Endothelial cell of umbilical vein (primary cell): ENCODE measurements around the gene MIB1.

Experiments used
- CTCF ChIP-seq, 2 donors: IDR thresholded peaks; 1 replicate in 1 of 2; 2 replicates in 1 of 2; pipeline ENCODE4 v1.5.1; 2011; ENCODE audit warnings: low read length in 2 of 2, mild to moderate bottlenecking in 2 of 2, moderate library complexity in 2 of 2, control low read depth in 1 of 2, inconsistent platforms in 1 of 2, low read depth in 1 of 2; ENCODE audit not compliant: insufficient read depth in 1 of 2; ENCODE audit errors: extremely low read depth in 1 of 2
- EZH2 ChIP-seq: IDR thresholded peaks from 2 replicates; pipeline ENCODE4 v1.6.1; 2012; ENCODE audit warnings: borderline replicate concordance, low read depth, mild to moderate bottlenecking, moderate library complexity, low read length, inconsistent platforms; ENCODE audit not compliant: severe bottlenecking
- MYC ChIP-seq: IDR thresholded peaks from one replicate; pipeline ENCODE4 v1.6.1; 2011; ENCODE audit warnings: mild to moderate bottlenecking, low read depth, low read length
- POLR2A ChIP-seq: IDR thresholded peaks from 2 replicates; pipeline ENCODE4 v1.6.1; 2012; ENCODE audit warnings: low read depth, mild to moderate bottlenecking, control low read depth, low read length

DNA sequence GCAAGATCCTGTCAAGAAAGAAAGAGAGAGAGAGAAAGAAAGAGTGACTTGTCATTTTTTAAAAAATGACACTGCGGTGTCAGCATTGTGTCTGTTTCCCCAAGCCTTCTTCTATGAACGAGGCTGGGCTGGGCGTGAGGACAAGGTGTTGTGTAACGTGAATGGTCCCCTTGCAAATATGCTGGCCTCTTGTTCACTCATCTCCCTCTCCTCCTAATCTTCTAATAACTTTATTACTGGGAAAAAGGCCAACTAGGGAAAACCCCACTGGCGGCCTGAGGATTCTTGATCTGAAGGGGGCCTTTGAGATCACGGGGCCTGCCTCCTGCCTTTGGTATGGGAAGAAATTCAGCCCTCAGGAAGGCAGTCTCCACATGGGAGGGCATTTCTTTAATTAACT lies 163.1 kb downstream of the MIB1 start:
- no peak for TF ChIP-seq CTCF (IDR thresholded peaks at IDR 0.05; ENCODE audit: extremely low read depth in 1 of 2, insufficient read depth in 1 of 2, low read depth in 1 of 2, low read length in 2 of 2)
- no peak for TF ChIP-seq EZH2
- TF ChIP-seq POLR2A = no peak
- TF ChIP-seq MYC = no peak
